ENCODE data around the gene ABHD5. TPM values are rescaled to one million over a fixed set of nuclear protein-coding genes. Genes with fewer than 3 reads are reported as not detected.

Gene ABHD5
- polyA plus RNA-seq, 1 of the 3 experiments (the other 2 are of a cell fraction): 10.4 TPM

- 63% methylated on average over 6 of the region's 6 CpGs for WGBS (ENCODE audit: low lambda C conversion rate)
- H4K20me1 ChIP-seq (ENCODE audit: insufficient read depth): no peaks in the 10 kb centered on the region
- H3K9me2 ChIP-seq: no peaks in the 10 kb centered on the region
- TF ChIP-seq RAD21 (IDR thresholded peaks at IDR 0.05; ENCODE audit: low read length) (no peak), RCOR1 (IDR thresholded peaks at IDR 0.05; ENCODE audit: low read length) (no peak), JUND (IDR thresholded peaks at IDR 0.05) (no peak), ZBTB33 (IDR thresholded peaks at IDR 0.05; ENCODE audit: borderline replicate concordance, low read depth) (no peak), EZH2phosphoT487 (IDR thresholded peaks at IDR 0.05; ENCODE audit: borderline replicate concordance, low read depth) (no peak), FOXM1 (IDR thresholded peaks at IDR 0.05; ENCODE audit: low read depth) (no peak), USF2 (IDR thresholded peaks at IDR 0.05; ENCODE audit: borderline replicate concordance, low read depth, low read length) (no peak), IRF3 (IDR thresholded peaks at IDR 0.05; ENCODE audit: low read depth, low read length) (no peak), NRF1 (IDR thresholded peaks at IDR 0.05; ENCODE audit: low read depth, low read length) (no peak), MXI1 (IDR thresholded peaks at IDR 0.05; ENCODE audit: low read depth, low read length) (no peak), EP300 (IDR thresholded peaks at IDR 0.05; ENCODE audit: borderline replicate concordance in 1 of 2, low read depth in 1 of 2, low read length in 1 of 2) (no peak), FOSL2 (IDR thresholded peaks at IDR 0.05; ENCODE audit: borderline replicate concordance, low read depth) (no peak), GABPA (IDR thresholded peaks at IDR 0.05; ENCODE audit: low read depth) (no peak), MAX (IDR thresholded peaks at IDR 0.05; ENCODE audit: low read depth) (no peak), CHD2 (IDR thresholded peaks at IDR 0.05; ENCODE audit: low read length, partially characterized antibody) (no peak), RFX5 (IDR thresholded peaks at IDR 0.05; ENCODE audit: low read length) (no peak), PBX3 (IDR thresholded peaks at IDR 0.05) (no peak), CTCF (IDR thresholded peaks at IDR 0.05) (no peak)
- ChIA-PET POLR2A (no interaction called here), CTCF (no interaction called here)
- no peaks in the 10 kb centered on the region for H3K36me3 ChIP-seq (replicated peaks in 1 of 2; ENCODE audit: control insufficient read depth in 1 of 2, insufficient read depth in 2 of 2, low read length in 1 of 2)
- no peak overlapping the region for H3K9ac ChIP-seq
- H3K4me1 ChIP-seq (ENCODE audit: control insufficient read depth in 1 of 2, insufficient read depth in 2 of 2, low read depth in 1 of 2, low read length in 1 of 2): no peaks in the 10 kb centered on the region
- H3K27me3 ChIP-seq (ENCODE audit: insufficient read depth): no peaks in the 10 kb centered on the region
- H3F3A ChIP-seq (replicated peaks; ENCODE audit: insufficient read depth): no peaks in the 10 kb centered on the region
- H3K4me3 ChIP-seq (ENCODE audit: low read depth in 2 of 2, low read length in 1 of 2): no peak overlapping the region
- no peaks in the 10 kb centered on the region for H3K9me3 ChIP-seq
- no peak overlapping the region for H3K4me2 ChIP-seq
- no peak for DNase-seq
- H2AFZ ChIP-seq (ENCODE audit: low read depth): no peak overlapping the region
- no peak overlapping the region for H3K27ac ChIP-seq (ENCODE audit: low read depth in 2 of 2, low read length in 1 of 2)
- no peaks in the 10 kb centered on the region for H3K79me2 ChIP-seq (ENCODE audit: insufficient read depth)
Observed at GRCh38 chr3:43647331-43648166, 43.2 kb upstream of the ABHD5 start.
